ENCODE measurements around the gene FTCD.
"Not testable (repeated sequence)": the region's sequence is repeated elsewhere in the genome, so short reads cannot be mapped to it uniquely, and the experiment has no call there.

The FTCD gene, protein sequence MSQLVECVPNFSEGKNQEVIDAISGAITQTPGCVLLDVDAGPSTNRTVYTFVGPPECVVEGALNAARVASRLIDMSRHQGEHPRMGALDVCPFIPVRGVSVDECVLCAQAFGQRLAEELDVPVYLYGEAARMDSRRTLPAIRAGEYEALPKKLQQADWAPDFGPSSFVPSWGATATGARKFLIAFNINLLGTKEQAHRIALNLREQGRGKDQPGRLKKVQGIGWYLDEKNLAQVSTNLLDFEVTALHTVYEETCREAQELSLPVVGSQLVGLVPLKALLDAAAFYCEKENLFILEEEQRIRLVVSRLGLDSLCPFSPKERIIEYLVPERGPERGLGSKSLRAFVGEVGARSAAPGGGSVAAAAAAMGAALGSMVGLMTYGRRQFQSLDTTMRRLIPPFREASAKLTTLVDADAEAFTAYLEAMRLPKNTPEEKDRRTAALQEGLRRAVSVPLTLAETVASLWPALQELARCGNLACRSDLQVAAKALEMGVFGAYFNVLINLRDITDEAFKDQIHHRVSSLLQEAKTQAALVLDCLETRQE

GRCh38 chr21:46155514-46156377 is at the start of gene FTCD:
FTCD (minus strand) TSS chr21:46155579; CDS start chr21:46155523, 56 bp downstream.
- Histone ChIP-seq H3K9me3 (ENCODE audit: control insufficient read depth, low read depth, low read length) (no peaks in the 10 kb centered on the region), H3K9ac (ENCODE audit: low read length) (no peak within 1 kb of the TSS), H3K4me3 (ENCODE audit: low read length) (no peak within 1 kb of the TSS), H3K4me1 (ENCODE audit: control insufficient read depth, low read depth, low read length) (peaks cover 8% of the 10 kb centered on the region), H3K36me3 (ENCODE audit: control insufficient read depth, low read depth, low read length) (no peaks in the 10 kb centered on the region), H3K27me3 (ENCODE audit: control insufficient read depth, insufficient read depth, low read length) (no peaks in the 10 kb centered on the region), H3K27ac (ENCODE audit: low read length) (no peak within 1 kb of the TSS)

DNA sequence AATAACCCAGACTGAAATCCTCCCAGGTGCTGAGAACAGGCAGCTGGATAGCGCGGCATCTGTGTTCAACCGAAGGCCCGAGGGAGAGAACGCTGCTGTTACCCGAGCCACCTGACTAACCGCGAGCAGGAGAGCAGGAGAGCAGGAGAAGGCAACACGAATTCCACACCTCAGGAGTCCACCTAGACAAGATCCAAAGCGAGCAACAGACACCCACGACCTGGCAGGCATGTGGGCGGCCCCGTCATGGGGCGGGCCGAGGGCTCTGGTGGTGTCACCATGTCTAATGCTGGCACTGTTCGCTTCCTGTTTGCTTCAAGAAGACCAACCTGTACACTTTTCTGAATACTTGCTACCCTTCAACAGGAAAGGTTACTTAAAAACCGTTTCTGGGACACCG is 49.8 kb upstream of the FTCD start:
- Histone ChIP-seq H3K9ac (ENCODE audit: low read length) (no peak overlapping the region), H3K27ac (ENCODE audit: low read length) (no peak overlapping the region), H3K4me3 (ENCODE audit: low read length) (no peak overlapping the region), H3K27me3 (ENCODE audit: control insufficient read depth, insufficient read depth, low read length) (no peaks in the 10 kb centered on the region), H3K9me3 (ENCODE audit: control insufficient read depth, low read depth, low read length) (no peaks in the 10 kb centered on the region), H3K4me1 (ENCODE audit: control insufficient read depth, low read depth, low read length) (no peaks in the 10 kb centered on the region), H3K36me3 (ENCODE audit: control insufficient read depth, low read depth, low read length) (peaks cover 55% of the 10 kb centered on the region)

- Histone ChIP-seq H3K4me3 (ENCODE audit: low read length) (no peak overlapping the region), H3K9ac (ENCODE audit: low read length) (no peak overlapping the region), H3K36me3 (ENCODE audit: control insufficient read depth, low read depth, low read length) (peaks cover 61% of the 10 kb centered on the region), H3K27me3 (ENCODE audit: control insufficient read depth, insufficient read depth, low read length) (no peaks in the 10 kb centered on the region), H3K4me1 (ENCODE audit: control insufficient read depth, low read depth, low read length) (no peaks in the 10 kb centered on the region), H3K27ac (ENCODE audit: low read length) (no peak overlapping the region), H3K9me3 (ENCODE audit: control insufficient read depth, low read depth, low read length) (no peaks in the 10 kb centered on the region)
Measured at GRCh38 chr21:46203203-46203600, 47.8 kb upstream of the FTCD start.

GRCh38 chr21:46202592-46203202 is 47.3 kb upstream of the FTCD start:
- Histone ChIP-seq H3K36me3 (ENCODE audit: control insufficient read depth, low read depth, low read length) (peaks cover 65% of the 10 kb centered on the region), H3K9me3 (ENCODE audit: control insufficient read depth, low read depth, low read length) (no peaks in the 10 kb centered on the region), H3K9ac (ENCODE audit: low read length) (no peak overlapping the region), H3K27ac (ENCODE audit: low read length) (no peak overlapping the region), H3K4me3 (ENCODE audit: low read length) (no peak overlapping the region), H3K4me1 (ENCODE audit: control insufficient read depth, low read depth, low read length) (no peaks in the 10 kb centered on the region), H3K27me3 (ENCODE audit: control insufficient read depth, insufficient read depth, low read length) (no peaks in the 10 kb centered on the region)

DNA sequence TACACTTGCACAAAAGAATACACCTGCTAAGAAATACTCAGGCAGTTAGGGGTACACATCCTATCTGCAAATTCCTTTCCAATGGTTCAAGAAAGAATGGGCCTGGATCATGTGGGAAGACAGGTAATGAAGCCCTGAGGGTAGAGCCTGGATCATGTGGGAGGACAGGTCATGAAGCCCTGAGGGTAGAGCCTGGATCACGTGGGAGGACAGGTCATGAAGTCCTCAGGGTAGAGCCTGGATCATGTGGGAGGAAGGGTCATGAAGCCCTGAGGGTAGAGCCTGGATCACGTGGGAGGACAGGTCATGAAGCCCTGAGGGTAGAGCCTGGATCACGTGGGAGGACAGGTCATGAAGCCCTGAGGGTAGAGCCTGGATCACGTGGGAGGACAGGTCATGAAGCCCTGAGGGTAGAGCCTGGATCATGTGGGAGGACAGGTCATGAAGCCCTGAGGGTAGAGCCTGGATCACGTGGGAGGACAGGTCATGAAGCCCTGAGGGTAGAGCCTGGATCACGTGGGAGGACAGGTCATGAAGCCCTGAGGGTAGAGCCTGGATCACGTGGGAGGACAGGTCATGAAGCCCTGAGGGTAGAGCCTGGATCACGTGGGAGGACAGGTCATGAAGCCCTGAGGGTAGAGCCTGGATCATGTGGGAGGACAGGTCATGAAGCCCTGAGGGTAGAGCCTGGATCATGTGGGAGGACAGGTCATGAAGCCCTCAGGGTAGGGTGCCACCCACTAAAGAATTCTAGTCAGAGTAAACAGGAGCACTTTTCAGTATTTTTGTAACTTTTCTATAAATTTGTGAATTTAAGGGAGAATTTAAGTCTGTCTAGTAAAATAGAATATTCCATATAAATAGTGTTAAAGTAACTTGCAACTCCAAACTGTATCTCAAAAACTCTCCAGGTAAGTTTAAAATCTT is 45.8 kb upstream of the FTCD start:
- H3K36me3 ChIP-seq (ENCODE audit: control insufficient read depth, low read depth, low read length): peaks cover 67% of the 10 kb centered on the region

DNA sequence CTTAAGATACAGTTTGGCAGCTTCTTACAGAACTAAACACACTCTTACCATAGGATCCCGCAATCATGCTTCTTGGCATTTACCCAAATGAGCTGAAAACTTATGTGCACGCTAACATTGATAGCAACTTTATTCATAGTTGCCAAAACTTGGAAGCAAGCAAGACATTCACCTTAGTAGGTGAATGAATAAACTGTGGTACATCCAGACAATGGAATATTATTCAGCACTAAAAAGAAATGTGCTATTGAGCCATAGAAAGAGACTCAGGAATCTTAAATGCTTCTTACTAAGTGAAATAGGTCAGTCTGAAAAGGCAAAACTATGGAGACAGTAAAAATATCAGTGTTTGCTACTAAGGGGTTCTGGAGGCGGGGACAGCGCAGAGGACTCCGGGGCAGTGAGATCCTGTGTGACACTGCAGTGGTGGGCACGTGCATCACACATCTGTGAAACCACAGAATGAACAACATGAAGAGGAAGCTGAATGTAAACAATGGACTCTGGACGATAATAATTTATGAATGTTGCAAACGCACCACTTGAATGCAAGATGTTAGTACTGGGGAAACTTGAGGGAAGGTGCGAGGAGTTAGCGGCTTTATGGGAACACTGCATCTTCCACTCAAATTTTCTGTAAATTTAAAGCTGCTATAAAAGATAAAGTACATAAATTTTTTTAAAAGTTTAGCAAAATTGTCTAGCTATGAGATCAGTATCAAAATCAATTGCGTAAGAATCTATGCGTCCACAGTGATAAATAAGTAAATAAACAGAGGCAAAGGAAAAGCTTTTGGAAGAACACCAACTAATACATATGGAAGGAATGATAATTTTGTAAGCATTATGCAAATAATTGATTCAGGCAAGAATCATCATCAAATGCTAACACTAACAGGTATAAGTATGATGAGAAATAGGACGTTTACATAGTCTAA is 44.3 kb upstream of the FTCD start:
- no peaks in the 10 kb centered on the region for H3K9me3 ChIP-seq (ENCODE audit: control insufficient read depth, low read depth, low read length)
- H3K4me3 ChIP-seq (ENCODE audit: low read length): no peak overlapping the region
- no peak overlapping the region for H3K9ac ChIP-seq (ENCODE audit: low read length)
- no peaks in the 10 kb centered on the region for H3K27me3 ChIP-seq (ENCODE audit: control insufficient read depth, insufficient read depth, low read length)
- H3K36me3 ChIP-seq (ENCODE audit: control insufficient read depth, low read depth, low read length): peaks cover 62% of the 10 kb centered on the region
- no peak overlapping the region for H3K27ac ChIP-seq (ENCODE audit: low read length)
- no peaks in the 10 kb centered on the region for H3K4me1 ChIP-seq (ENCODE audit: control insufficient read depth, low read depth, low read length)

More for the DNA sequence above, 45.8 kb upstream of the FTCD start:
- not testable (repeated sequence) for H3K27me3 ChIP-seq (ENCODE audit: control insufficient read depth, insufficient read depth, low read length); H3K9me3 ChIP-seq (ENCODE audit: control insufficient read depth, low read depth, low read length); H3K9ac ChIP-seq (ENCODE audit: low read length); H3K4me3 ChIP-seq (ENCODE audit: low read length); H3K27ac ChIP-seq (ENCODE audit: low read length); H3K4me1 ChIP-seq (ENCODE audit: control insufficient read depth, low read depth, low read length)

- Histone ChIP-seq H3K4me3 (ENCODE audit: low read length) (no peak overlapping the region), H3K9ac (ENCODE audit: low read length) (no peak overlapping the region), H3K27me3 (ENCODE audit: control insufficient read depth, insufficient read depth, low read length) (no peaks in the 10 kb centered on the region), H3K4me1 (ENCODE audit: control insufficient read depth, low read depth, low read length) (no peaks in the 10 kb centered on the region), H3K36me3 (ENCODE audit: control insufficient read depth, low read depth, low read length) (peaks cover 68% of the 10 kb centered on the region), H3K27ac (ENCODE audit: low read length) (no peak overlapping the region), H3K9me3 (ENCODE audit: control insufficient read depth, low read depth, low read length) (no peaks in the 10 kb centered on the region)
Measured at GRCh38 chr21:46196733-46197132, 41.4 kb upstream of the FTCD start.

GRCh38 chr21:46195595-46196195 is 40.3 kb upstream of the FTCD start:
- Histone ChIP-seq H3K27me3 (ENCODE audit: control insufficient read depth, insufficient read depth, low read length) (no peaks in the 10 kb centered on the region), H3K4me3 (ENCODE audit: low read length) (no peak overlapping the region), H3K4me1 (ENCODE audit: control insufficient read depth, low read depth, low read length) (no peaks in the 10 kb centered on the region), H3K27ac (ENCODE audit: low read length) (no peak overlapping the region), H3K9ac (ENCODE audit: low read length) (no peak overlapping the region), H3K36me3 (ENCODE audit: control insufficient read depth, low read depth, low read length) (peaks cover 69% of the 10 kb centered on the region), H3K9me3 (ENCODE audit: control insufficient read depth, low read depth, low read length) (no peaks in the 10 kb centered on the region)

GRCh38 chr21:46194374-46195334 is 39.3 kb upstream of the FTCD start:
- peaks cover 58% of the 10 kb centered on the region for H3K36me3 ChIP-seq (ENCODE audit: control insufficient read depth, low read depth, low read length)
- H3K4me3 ChIP-seq (ENCODE audit: low read length): no peak overlapping the region
- no peak overlapping the region for H3K9ac ChIP-seq (ENCODE audit: low read length)
- no peaks in the 10 kb centered on the region for H3K27me3 ChIP-seq (ENCODE audit: control insufficient read depth, insufficient read depth, low read length)
- H3K9me3 ChIP-seq (ENCODE audit: control insufficient read depth, low read depth, low read length): no peaks in the 10 kb centered on the region
- no peak overlapping the region for H3K27ac ChIP-seq (ENCODE audit: low read length)
- no peaks in the 10 kb centered on the region for H3K4me1 ChIP-seq (ENCODE audit: control insufficient read depth, low read depth, low read length)

All from iPS-18a (cell line).